Suprapubic skin (tissue), 3 donors: Measurements from ENCODE around the gene PTPRD.

Experiments
- CTCF ChIP-seq, 2 donors: fragments of 200-600 bp in 1 of 2; fragments of 450-650 bp in 1 of 2; sonication (generic) in 1 of 2; IDR thresholded peaks; one replicate each; pipeline ENCODE4 v1.5.1; 2016 to 2019; ENCODE audit warnings: antibody characterized with exemption in 2 of 2, mild to moderate bottlenecking in 1 of 2, moderate library complexity in 1 of 2
- EP300 ChIP-seq: sonication (generic); formaldehyde crosslinking; IDR thresholded peaks from one replicate; pipeline ENCODE4 v1.6.1; 2017; ENCODE audit warnings: antibody characterized with exemption

- TF ChIP-seq CTCF (IDR thresholded peaks at IDR 0.05) (no peak), EP300 (no peak)
Measured at GRCh38 chr9:8514760-8515159, 2098.0 kb downstream of the PTPRD start.
